Endothelial cell of umbilical vein (primary cell): Measurements from ENCODE around the gene SLC38A10.

Source experiments
- POLR2A ChIP-seq: IDR thresholded peaks from 2 replicates; pipeline ENCODE4 v1.6.1; 2012; ENCODE audit warnings: low read depth, mild to moderate bottlenecking, control low read depth, low read length
- TF ChIP-seq, protein P1 (sequence below), 2 donors: IDR thresholded peaks; 1 replicate in 1 of 2; 2 replicates in 1 of 2; pipeline ENCODE4 v1.5.1; 2011; ENCODE audit warnings: low read length in 2 of 2, mild to moderate bottlenecking in 2 of 2, moderate library complexity in 2 of 2, control low read depth in 1 of 2, inconsistent platforms in 1 of 2, low read depth in 1 of 2; ENCODE audit not compliant: insufficient read depth in 1 of 2; ENCODE audit errors: extremely low read depth in 1 of 2
- TF ChIP-seq, protein P2 (sequence below): IDR thresholded peaks from 2 replicates; pipeline ENCODE4 v1.6.1; 2011; ENCODE audit not compliant: insufficient read depth, insufficient read length

- TF ChIP-seq, protein P1, sequence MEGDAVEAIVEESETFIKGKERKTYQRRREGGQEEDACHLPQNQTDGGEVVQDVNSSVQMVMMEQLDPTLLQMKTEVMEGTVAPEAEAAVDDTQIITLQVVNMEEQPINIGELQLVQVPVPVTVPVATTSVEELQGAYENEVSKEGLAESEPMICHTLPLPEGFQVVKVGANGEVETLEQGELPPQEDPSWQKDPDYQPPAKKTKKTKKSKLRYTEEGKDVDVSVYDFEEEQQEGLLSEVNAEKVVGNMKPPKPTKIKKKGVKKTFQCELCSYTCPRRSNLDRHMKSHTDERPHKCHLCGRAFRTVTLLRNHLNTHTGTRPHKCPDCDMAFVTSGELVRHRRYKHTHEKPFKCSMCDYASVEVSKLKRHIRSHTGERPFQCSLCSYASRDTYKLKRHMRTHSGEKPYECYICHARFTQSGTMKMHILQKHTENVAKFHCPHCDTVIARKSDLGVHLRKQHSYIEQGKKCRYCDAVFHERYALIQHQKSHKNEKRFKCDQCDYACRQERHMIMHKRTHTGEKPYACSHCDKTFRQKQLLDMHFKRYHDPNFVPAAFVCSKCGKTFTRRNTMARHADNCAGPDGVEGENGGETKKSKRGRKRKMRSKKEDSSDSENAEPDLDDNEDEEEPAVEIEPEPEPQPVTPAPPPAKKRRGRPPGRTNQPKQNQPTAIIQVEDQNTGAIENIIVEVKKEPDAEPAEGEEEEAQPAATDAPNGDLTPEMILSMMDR (IDR thresholded peaks at IDR 0.05; ENCODE audit: extremely low read depth in 1 of 2, insufficient read depth in 1 of 2, low read depth in 1 of 2, low read length in 2 of 2), result no peak
- TF ChIP-seq POLR2A, result no peak
- TF ChIP-seq, protein P2, sequence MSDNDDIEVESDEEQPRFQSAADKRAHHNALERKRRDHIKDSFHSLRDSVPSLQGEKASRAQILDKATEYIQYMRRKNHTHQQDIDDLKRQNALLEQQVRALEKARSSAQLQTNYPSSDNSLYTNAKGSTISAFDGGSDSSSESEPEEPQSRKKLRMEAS, result no peak
These were observed 34.9 kb downstream of the SLC38A10 start for GRCh38 chr17:81260171-81260570.
